Hepatocyte (in vitro differentiated cells): ENCODE data around the gene ATP8A2. TPM values are rescaled to one million over a fixed set of nuclear protein-coding genes. Genes with fewer than 3 reads are reported as not detected.

Source experiments
- DNase-seq: peaks from one replicate; pipeline ENCODE4 v3.0.0-alpha.2; 2016; ENCODE audit warnings: low spot score
- H2AFZ ChIP-seq: fragments of 200-600 bp; sonication (generic); 2 replicates; pipeline ENCODE4 v1.6.0; 2016; ENCODE audit warnings: antibody characterized with exemption, mild to moderate bottlenecking
- H3K27ac ChIP-seq: fragments of 200-600 bp; sonication (generic); 2 replicates; pipeline ENCODE4 v1.5.1; 2016; ENCODE audit warnings: mild to moderate bottlenecking
- H3K27me3 ChIP-seq: fragments of 200-600 bp; sonication (generic); 2 replicates; pipeline ENCODE4 v1.6.1; 2016
- H3K36me3 ChIP-seq: fragments of 200-600 bp; sonication (generic); replicated peaks from 2 replicates; pipeline ENCODE4 v1.5.1; 2016; ENCODE audit warnings: low read depth; ENCODE audit not compliant: insufficient read depth
- H3K4me1 ChIP-seq: fragments of 200-600 bp; sonication (generic); 2 replicates; pipeline ENCODE4 v1.5.1; 2016; ENCODE audit warnings: mild to moderate bottlenecking, moderate library complexity; ENCODE audit not compliant: insufficient read depth
- H3K4me2 ChIP-seq: fragments of 200-600 bp; sonication (generic); 2 replicates; pipeline ENCODE4 v1.6.0; 2016
- H3K4me3 ChIP-seq: fragments of 200-600 bp; sonication (generic); 2 replicates; pipeline ENCODE4 v1.5.1; 2016; ENCODE audit warnings: mild to moderate bottlenecking
- H3K79me2 ChIP-seq: fragments of 200-600 bp; sonication (generic); 2 replicates; pipeline ENCODE4 v1.6.0; 2017; ENCODE audit warnings: mild to moderate bottlenecking
- H3K9me2 ChIP-seq: fragments of 200-600 bp; sonication (generic); replicated peaks from 2 replicates; pipeline ENCODE4 v1.6.0; 2017; ENCODE audit warnings: mild to moderate bottlenecking; ENCODE audit not compliant: insufficient read depth
- H3K9me3 ChIP-seq: fragments of 200-600 bp; sonication (generic); 2 replicates; pipeline ENCODE4 v1.5.1; 2016; ENCODE audit warnings: low read depth, mild to moderate bottlenecking
- H4K20me1 ChIP-seq: fragments of 200-600 bp; sonication (generic); 2 replicates; pipeline ENCODE4 v1.6.0; 2016; ENCODE audit warnings: mild to moderate bottlenecking; ENCODE audit not compliant: insufficient read depth, poor library complexity, severe bottlenecking
- EZH2 ChIP-seq: fragments of 200-600 bp; sonication (generic); IDR thresholded peaks from 2 replicates; pipeline ENCODE4 v1.6.1; 2016; ENCODE audit warnings: antibody characterized with exemption, mild to moderate bottlenecking, borderline replicate concordance
- EZH2phosphoT487 ChIP-seq: fragments of 200-600 bp; sonication (generic); IDR thresholded peaks from one replicate; pipeline ENCODE4 v1.6.1; 2018; ENCODE audit warnings: antibody characterized with exemption, mild to moderate bottlenecking, low read depth, moderate library complexity; ENCODE audit not compliant: unreplicated experiment, severe bottlenecking
- WGBS: methylation state at CpG from one replicate; pipeline ENCODE4 v1.1.6; 2016; ENCODE audit warnings: low lambda C conversion rate; ENCODE audit errors: missing lambda C conversion rate; 5-methylcytosine and 5-hydroxymethylcytosine counted together
- polyA plus RNA-seq: library from polyadenylated mRNA; unstranded; fragments of >200 nt; fragmentation: Nextera tagmentation; extraction: Ambion mirVana; gene quantifications from 2 replicates; pipeline ENCODE4 v1.2.1, GENCODE V29; 2016
- total RNA-seq: library from RNA; depleted of rRNA; stranded (reverse); fragments of >200 nt; gene quantifications from 2 replicates; pipeline ENCODE4 v1.2.3, GENCODE V29; 2014
- TF ChIP-seq, protein P1 (sequence below): fragments of 200-600 bp; sonication (generic); IDR thresholded peaks from 2 replicates; pipeline ENCODE4 v1.5.1; 2016; ENCODE audit warnings: antibody characterized with exemption, mild to moderate bottlenecking; ENCODE audit not compliant: poor library complexity

ATP8A2 gene
- total and polyA plus RNA-seq, 2 experiments from 2014 or later, result 2.1 to 3.1 TPM

DNA sequence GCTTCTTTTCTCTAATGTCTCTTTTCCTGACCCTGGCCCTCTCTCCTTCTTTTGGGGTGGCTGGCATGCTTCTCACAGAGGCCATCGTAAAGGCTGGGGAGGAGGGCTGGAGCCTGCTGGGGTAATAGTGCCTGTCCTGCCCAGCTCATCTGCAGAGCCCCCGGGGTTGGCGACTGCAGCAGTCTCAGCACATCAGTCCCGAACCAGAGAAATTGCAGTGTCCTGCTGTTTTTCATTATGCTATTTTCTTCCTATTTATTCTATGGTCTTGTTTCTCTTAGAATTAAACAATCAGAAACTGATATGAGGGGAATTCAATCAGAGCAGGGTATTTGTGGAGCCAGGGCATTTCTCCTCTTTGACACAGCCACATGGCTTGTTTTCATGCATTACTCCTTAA lies 513.6 kb downstream of the ATP8A2 start:
- TF ChIP-seq EZH2 (no peak), EZH2phosphoT487 (no peak)
- TF ChIP-seq, protein P1, sequence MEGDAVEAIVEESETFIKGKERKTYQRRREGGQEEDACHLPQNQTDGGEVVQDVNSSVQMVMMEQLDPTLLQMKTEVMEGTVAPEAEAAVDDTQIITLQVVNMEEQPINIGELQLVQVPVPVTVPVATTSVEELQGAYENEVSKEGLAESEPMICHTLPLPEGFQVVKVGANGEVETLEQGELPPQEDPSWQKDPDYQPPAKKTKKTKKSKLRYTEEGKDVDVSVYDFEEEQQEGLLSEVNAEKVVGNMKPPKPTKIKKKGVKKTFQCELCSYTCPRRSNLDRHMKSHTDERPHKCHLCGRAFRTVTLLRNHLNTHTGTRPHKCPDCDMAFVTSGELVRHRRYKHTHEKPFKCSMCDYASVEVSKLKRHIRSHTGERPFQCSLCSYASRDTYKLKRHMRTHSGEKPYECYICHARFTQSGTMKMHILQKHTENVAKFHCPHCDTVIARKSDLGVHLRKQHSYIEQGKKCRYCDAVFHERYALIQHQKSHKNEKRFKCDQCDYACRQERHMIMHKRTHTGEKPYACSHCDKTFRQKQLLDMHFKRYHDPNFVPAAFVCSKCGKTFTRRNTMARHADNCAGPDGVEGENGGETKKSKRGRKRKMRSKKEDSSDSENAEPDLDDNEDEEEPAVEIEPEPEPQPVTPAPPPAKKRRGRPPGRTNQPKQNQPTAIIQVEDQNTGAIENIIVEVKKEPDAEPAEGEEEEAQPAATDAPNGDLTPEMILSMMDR, result no peak
- H3K4me3 ChIP-seq, result no peak overlapping the region
- no peak overlapping the region for H3K4me2 ChIP-seq
- H3K9me2 ChIP-seq, result no peaks in the 10 kb centered on the region
- no peak overlapping the region for H3K27ac ChIP-seq
- no peak overlapping the region for H2AFZ ChIP-seq
- no peaks in the 10 kb centered on the region for H4K20me1 ChIP-seq
- no peaks in the 10 kb centered on the region for H3K36me3 ChIP-seq
- no peaks in the 10 kb centered on the region for H3K27me3 ChIP-seq
- H3K9me3 ChIP-seq, result no peaks in the 10 kb centered on the region
- no peaks in the 10 kb centered on the region for H3K79me2 ChIP-seq
- H3K4me1 ChIP-seq, result peaks cover 22% of the 10 kb centered on the region
- 75% methylated on average over 4 of the region's 4 CpGs for WGBS
- no peak for DNase-seq

DNA sequence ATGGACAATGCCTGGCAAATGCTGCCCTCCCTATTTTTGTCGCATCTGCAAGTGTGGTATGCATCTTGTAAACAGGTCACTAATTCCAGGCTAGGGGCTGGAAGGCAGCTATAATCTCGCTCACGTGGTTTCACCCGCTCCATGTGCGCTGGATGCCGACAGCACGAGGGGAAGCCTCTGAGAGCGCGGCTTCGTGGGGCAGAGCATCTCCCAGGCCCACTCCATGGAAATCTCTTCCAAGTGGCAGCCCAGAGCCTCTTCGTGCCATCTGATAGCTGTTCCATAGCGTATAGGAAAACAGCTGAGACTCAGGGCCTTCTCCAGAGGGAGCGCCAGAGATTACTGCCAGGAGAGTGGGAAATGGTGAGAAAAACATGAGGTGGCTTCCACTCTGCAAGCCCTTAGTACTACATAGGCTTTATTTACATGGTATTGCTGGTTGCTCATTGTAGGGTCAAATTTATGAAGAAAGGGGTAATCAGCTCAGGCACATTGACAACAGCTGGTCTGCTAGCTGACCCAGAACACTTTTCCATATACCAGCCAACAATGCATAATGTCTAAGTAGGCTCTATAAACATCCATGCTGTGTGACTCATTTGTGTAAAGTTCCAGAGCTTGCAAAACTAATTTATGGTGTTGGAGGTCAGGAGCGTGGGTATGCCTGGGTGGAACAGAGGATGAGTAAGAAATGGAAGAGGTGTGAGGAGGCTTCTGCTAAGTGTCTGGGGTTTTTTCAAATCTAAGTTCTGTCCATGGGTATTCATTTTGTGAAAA lies 514.9 kb downstream of the ATP8A2 start:
- 86% methylated on average over 14 of the region's 14 CpGs for WGBS
- no peaks in the 10 kb centered on the region for H3K79me2 ChIP-seq
- DNase-seq, result peak; percentile 62

DNA sequence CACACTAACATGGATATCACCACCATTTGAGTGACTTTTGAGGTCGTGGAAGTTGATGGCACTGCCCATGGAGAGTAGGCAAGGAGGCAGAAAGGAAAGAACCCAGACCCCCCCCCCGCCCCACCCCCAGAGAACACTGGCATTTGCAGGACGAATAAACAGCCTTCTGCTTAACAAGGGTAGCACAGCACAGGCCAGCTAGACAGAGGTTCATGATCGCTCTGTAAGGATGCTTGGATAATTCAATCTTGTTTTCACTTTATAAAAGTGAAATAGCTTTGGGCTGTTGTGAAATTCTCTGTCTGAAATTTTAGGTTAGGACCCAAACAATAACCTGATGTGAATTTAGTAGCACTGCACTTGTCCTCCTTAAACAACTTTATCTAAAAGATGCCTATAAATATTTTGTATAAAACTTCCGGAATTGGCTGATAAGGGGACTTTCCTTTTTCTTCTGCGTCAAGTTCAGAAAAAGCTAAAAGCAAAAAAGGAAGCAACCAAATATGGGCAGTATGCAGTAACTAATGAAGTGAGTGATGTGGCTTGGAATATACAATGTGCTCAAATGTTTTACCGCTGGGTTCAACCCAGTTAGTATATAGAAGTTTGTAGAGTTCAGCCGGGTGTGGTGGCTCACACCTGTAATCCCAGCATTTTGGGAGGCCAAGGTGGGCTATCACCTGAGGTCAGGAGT lies 516.3 kb downstream of the ATP8A2 start:
- Histone ChIP-seq H3K79me2 (no peaks in the 10 kb centered on the region), H3K36me3 (no peaks in the 10 kb centered on the region), H2AFZ (no peak overlapping the region), H3K4me3 (no peak overlapping the region), H4K20me1 (no peaks in the 10 kb centered on the region), H3K4me1 (no peaks in the 10 kb centered on the region), H3K9me3 (no peaks in the 10 kb centered on the region), H3K9me2 (no peaks in the 10 kb centered on the region), H3K27ac (no peak overlapping the region), H3K4me2 (no peak overlapping the region), H3K27me3 (no peaks in the 10 kb centered on the region)
- 74% methylated on average over 8 of the region's 8 CpGs for WGBS
- no peak for DNase-seq
- no peak for TF ChIP-seq EZH2phosphoT487
- TF ChIP-seq, protein P1, result no peak
- no peak for TF ChIP-seq EZH2

More for the DNA sequence above, 514.9 kb downstream of the ATP8A2 start:
- Histone ChIP-seq H3K36me3 (no peaks in the 10 kb centered on the region), H3K4me2 (no peak overlapping the region), H3K27ac (no peak overlapping the region), H3K4me1 (peaks cover 11% of the 10 kb centered on the region), H3K4me3 (no peak overlapping the region), H3K9me2 (no peaks in the 10 kb centered on the region), H3K9me3 (no peaks in the 10 kb centered on the region), H4K20me1 (no peaks in the 10 kb centered on the region), H3K27me3 (no peaks in the 10 kb centered on the region), H2AFZ (no peak overlapping the region)
- TF ChIP-seq, protein P1, result no peak
- no peak for TF ChIP-seq EZH2phosphoT487
- no peak for TF ChIP-seq EZH2
